ENCODE measurements around the gene RAMP2.
A peak's percentile ranks its signal among the peaks of the same experiment; 100 is the strongest.

Gene RAMP2

GRCh38 chr17:42772945-42773289 is 11.9 kb downstream of the RAMP2 start:
- no peak for DNase-seq

GRCh38 chr17:42773290-42774035 is 12.4 kb downstream of the RAMP2 start, which contains the start of gene VPS25:
Gene VPS25, plus strand, starts transcription at chr17:42773449. Its CDS starts 27 bp downstream, at chr17:42773476.
- peak; percentile 65 for DNase-seq

GRCh38 chr17:42774066-42774745 is 13.2 kb downstream of the RAMP2 start:
- no peak for DNase-seq

GRCh38 chr17:42775534-42776098 is 14.6 kb downstream of the RAMP2 start:
- no peak for DNase-seq

- DNase-seq: no peak
Measured at GRCh38 chr17:42778570-42778969, 17.5 kb downstream of the RAMP2 start.

- no peak for DNase-seq
Measured at GRCh38 chr17:42779304-42779935, 18.4 kb downstream of the RAMP2 start.

- no peak for DNase-seq
Measured at GRCh38 chr17:42779936-42780850, 19.2 kb downstream of the RAMP2 start, which contains the start of gene WNK4. Gene WNK4, plus strand, starts transcription at chr17:42780610. Its CDS starts 89 bp downstream, at chr17:42780699.

- DNase-seq: no peak
Measured at GRCh38 chr17:42780851-42781638, 20.0 kb downstream of the RAMP2 start.

GRCh38 chr17:42781639-42782165 is 20.7 kb downstream of the RAMP2 start:
- DNase-seq: no peak

GRCh38 chr17:42782166-42783061 is 21.4 kb downstream of the RAMP2 start:
- DNase-seq: no peak

GRCh38 chr17:42783062-42783790 is 22.2 kb downstream of the RAMP2 start:
- DNase-seq: peak; percentile 66

- no peak for DNase-seq
Measured at GRCh38 chr17:42783791-42784138, 22.7 kb downstream of the RAMP2 start.

GRCh38 chr17:42784409-42784808 is 23.4 kb downstream of the RAMP2 start:
- no peak for DNase-seq

- DNase-seq: no peak
Measured at GRCh38 chr17:42784811-42785592, 24.0 kb downstream of the RAMP2 start.

- no peak for DNase-seq
Measured at GRCh38 chr17:42787266-42787665, 26.2 kb downstream of the RAMP2 start.

GRCh38 chr17:42791948-42792347 is 30.9 kb downstream of the RAMP2 start:
- DNase-seq: no peak

GRCh38 chr17:42792545-42792944 is 31.5 kb downstream of the RAMP2 start:
- no peak for DNase-seq

- no peak for DNase-seq
Measured at GRCh38 chr17:42795061-42795460, 34.0 kb downstream of the RAMP2 start.

GRCh38 chr17:42795465-42795864 is 34.4 kb downstream of the RAMP2 start:
- no peak for DNase-seq
